Bronchial epithelial cell (primary cell): ENCODE measurements around the gene SLC17A8. TPM values are rescaled to one million over a fixed set of nuclear protein-coding genes. Genes with fewer than 3 reads are reported as not detected.
"Not testable (repeated sequence)": the region's sequence is repeated elsewhere in the genome, so short reads cannot be mapped to it uniquely, and the experiment has no call there.

Source experiments
- DNase-seq: peaks from one replicate; pipeline ENCODE4 v3.0.0-alpha.2; 2010; ENCODE audit warnings: low read depth
- FAIRE-seq: peaks from 2 replicates; lab custom pipeline; 2011; peaks lifted over from hg19 to GRCh38; lab: Jason Lieb, UNC
- H3K27me3 ChIP-seq: 2 replicates; pipeline ENCODE4 v1.5.1; 2011; ENCODE audit warnings: low read length; ENCODE audit not compliant: control insufficient read depth, insufficient read depth
- H3K36me3 ChIP-seq: 2 replicates; pipeline ENCODE4 v1.5.1; 2011; ENCODE audit warnings: low read length; ENCODE audit not compliant: control insufficient read depth, insufficient read depth
- H3K4me3 ChIP-seq: 2 replicates; pipeline ENCODE4 v1.5.1; 2011; ENCODE audit warnings: mild to moderate bottlenecking, low read depth, low read length, control low read depth
- total RNA-seq: library from RNA; depleted of rRNA; stranded (reverse); fragments of >200 nt; gene quantifications from 2 replicates; pipeline ENCODE4 v1.2.1, GENCODE V29; 2014
- TF ChIP-seq, protein P1 (sequence below): IDR thresholded peaks from 2 replicates; pipeline ENCODE4 v1.5.1; 2011; ENCODE audit warnings: mild to moderate bottlenecking, moderate library complexity, low read length, control low read depth, inconsistent platforms; ENCODE audit not compliant: insufficient read depth, severe bottlenecking

Gene SLC17A8
- total RNA-seq, 1 donor from 2014 or later, result not detected

DNA sequence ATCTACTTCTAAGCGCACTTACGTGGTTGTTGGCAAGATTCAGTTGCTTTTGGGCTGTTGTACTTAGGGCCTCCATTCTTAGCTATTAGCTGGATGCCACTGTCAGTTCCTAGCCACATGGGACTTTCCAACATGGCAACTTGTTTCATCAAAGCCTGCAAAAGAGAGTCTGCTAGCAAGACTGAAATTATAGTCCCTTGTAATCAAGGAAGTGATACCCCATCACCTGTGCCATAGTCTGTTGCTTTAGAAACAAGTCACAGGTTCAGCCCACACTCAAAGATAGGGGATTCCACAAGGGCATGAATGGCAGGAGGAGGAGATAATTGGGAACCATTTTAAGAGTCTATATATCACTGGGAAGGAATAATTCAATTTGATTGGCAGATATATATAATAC lies 27.1 kb upstream of the SLC17A8 start:
- Histone ChIP-seq H3K27me3 (no peaks in the 10 kb centered on the region), H3K36me3 (peaks cover 7% of the 10 kb centered on the region), H3K4me3 (no peak overlapping the region)
- DNase-seq, result no peak
- FAIRE-seq, result no peak
- TF ChIP-seq, protein P1, sequence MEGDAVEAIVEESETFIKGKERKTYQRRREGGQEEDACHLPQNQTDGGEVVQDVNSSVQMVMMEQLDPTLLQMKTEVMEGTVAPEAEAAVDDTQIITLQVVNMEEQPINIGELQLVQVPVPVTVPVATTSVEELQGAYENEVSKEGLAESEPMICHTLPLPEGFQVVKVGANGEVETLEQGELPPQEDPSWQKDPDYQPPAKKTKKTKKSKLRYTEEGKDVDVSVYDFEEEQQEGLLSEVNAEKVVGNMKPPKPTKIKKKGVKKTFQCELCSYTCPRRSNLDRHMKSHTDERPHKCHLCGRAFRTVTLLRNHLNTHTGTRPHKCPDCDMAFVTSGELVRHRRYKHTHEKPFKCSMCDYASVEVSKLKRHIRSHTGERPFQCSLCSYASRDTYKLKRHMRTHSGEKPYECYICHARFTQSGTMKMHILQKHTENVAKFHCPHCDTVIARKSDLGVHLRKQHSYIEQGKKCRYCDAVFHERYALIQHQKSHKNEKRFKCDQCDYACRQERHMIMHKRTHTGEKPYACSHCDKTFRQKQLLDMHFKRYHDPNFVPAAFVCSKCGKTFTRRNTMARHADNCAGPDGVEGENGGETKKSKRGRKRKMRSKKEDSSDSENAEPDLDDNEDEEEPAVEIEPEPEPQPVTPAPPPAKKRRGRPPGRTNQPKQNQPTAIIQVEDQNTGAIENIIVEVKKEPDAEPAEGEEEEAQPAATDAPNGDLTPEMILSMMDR, result no peak

DNA sequence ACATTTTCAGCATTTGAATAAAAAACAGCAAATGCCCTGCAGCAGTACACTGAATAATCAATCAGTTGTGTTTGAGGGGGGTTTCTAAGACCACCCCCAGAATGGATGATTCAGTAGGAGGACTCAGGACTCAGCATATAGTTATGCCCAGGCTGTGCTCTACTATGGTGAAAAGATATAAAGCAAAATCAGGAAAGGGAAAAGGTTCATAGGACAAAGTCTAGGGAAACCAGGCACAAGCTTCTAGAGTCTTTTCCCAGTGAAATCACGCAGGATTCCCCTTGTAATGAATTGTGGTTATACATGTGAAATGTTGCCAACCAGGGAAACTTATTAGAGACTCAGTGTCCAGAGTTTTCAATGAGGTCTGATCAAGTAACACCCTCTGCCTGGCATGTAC lies 25.0 kb upstream of the SLC17A8 start:
- Histone ChIP-seq H3K4me3 (no peak overlapping the region), H3K36me3 (peaks cover 9% of the 10 kb centered on the region), H3K27me3 (no peaks in the 10 kb centered on the region)
- DNase-seq, result no peak
- FAIRE-seq, result no peak
- TF ChIP-seq, protein P1, result no peak

DNA sequence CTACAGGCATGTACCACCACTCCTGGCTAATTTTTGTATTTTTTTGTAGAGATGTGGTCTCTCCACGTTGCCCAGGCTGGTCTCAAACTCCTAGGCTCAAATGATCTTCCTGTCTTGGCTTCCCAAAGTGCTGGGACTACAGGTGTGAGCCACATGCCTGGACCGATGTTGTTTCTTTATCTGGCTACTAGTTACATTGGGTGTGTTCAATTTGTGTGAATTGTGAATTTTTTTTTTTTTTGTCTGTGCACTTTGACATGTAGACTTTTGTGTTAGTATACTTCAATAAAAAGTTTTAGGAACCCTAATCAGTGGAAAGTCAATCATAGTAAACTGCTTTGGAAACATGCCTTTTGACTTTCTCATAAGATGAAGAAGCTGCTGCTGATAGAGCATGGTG lies 24.0 kb upstream of the SLC17A8 start:
- H3K4me3 ChIP-seq, result no peak overlapping the region
- TF ChIP-seq, protein P1, result no peak
- FAIRE-seq (no peak), DNase-seq (no peak)
- H3K27me3 ChIP-seq, result no peaks in the 10 kb centered on the region
- peaks cover 9% of the 10 kb centered on the region for H3K36me3 ChIP-seq

DNA sequence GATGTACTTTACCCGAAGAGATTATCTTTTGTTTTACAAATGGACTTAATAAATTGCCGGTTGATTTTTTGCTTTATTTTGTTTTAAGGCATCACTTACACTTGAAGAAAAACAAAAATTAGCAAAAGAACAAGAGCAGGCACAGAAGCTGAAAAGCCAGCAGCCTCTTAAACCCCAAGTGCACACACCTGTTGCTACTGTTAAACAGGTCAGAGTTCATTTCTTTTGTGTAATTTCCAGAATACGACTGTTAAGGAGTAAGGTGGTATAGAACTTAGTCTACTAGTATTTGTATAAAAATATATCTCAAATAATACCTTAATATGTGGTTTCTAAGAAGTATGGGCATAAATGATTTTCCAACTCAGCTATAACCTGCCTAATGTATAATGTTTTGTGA lies 19.6 kb upstream of the SLC17A8 start:
- DNase-seq (no peak), FAIRE-seq (no peak)
- TF ChIP-seq, protein P1, result no peak
- no peak overlapping the region for H3K4me3 ChIP-seq
- peaks cover 3% of the 10 kb centered on the region for H3K36me3 ChIP-seq
- H3K27me3 ChIP-seq, result no peaks in the 10 kb centered on the region

DNA sequence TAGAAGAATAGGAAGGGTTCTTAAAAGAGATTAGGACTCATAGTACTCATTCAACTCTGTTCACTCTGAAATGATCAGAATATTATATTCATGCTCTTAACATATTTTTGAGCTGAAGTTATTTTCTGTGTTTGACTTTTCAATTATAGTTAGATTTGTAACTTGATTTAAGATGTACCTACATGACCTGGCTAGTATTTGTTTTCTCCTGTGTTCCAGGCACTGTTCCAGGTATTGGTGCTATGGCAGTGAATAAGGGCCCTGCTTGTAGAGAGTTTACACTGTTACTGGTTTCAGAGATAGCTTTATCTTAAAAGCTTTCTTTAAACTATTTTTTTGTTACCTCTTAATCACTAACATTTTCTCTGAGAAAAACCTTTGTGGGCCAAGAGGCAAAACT lies 19.1 kb upstream of the SLC17A8 start:
- Histone ChIP-seq H3K27me3 (no peaks in the 10 kb centered on the region), H3K4me3 (no peak overlapping the region), H3K36me3 (peaks cover 3% of the 10 kb centered on the region)
- TF ChIP-seq, protein P1, result no peak
- FAIRE-seq, result no peak
- no peak for DNase-seq

DNA sequence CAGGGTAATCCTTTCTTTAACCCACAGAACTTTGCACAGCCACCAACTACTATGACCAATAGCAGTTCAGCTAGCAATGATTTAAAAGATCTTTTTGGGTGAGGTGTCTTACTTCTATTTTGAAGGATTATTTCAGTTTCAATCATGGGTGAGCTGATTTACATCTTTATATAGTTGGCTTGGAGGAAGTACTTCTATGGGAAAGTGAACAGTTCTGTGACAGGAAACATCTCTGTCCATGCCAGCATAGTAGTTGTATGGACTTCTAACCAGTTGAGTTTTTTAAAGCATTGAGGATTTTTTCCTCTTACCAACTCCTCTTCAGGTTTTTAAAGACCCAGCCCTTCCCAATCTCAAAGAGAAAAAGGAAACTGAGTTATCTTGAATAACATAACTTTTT lies 17.8 kb upstream of the SLC17A8 start:
- H3K36me3 ChIP-seq, result peaks cover 3% of the 10 kb centered on the region
- no peak overlapping the region for H3K4me3 ChIP-seq
- DNase-seq, result no peak
- H3K27me3 ChIP-seq, result no peaks in the 10 kb centered on the region
- no peak for FAIRE-seq
- TF ChIP-seq, protein P1, result no peak

DNA sequence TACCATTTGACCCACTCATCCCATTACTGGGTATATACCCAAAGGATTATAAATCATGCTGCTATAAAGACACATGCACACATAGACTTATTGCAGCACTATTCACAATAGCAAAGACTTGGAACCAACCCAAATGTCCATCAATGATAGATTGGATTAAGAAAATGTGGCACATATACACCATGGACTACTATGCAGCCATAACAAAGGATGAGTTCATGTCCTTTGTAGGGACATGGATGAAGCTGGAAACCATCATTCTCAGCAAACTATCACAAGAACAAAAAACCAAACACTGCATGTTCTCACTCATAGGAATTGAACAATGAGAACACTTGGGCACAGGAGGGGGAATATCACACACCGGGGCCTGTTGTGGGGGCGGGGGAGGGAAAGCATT lies 14.0 kb upstream of the SLC17A8 start:
- not testable (repeated sequence) for DNase-seq, H3K36me3 ChIP-seq, H3K27me3 ChIP-seq, FAIRE-seq, H3K4me3 ChIP-seq

DNA sequence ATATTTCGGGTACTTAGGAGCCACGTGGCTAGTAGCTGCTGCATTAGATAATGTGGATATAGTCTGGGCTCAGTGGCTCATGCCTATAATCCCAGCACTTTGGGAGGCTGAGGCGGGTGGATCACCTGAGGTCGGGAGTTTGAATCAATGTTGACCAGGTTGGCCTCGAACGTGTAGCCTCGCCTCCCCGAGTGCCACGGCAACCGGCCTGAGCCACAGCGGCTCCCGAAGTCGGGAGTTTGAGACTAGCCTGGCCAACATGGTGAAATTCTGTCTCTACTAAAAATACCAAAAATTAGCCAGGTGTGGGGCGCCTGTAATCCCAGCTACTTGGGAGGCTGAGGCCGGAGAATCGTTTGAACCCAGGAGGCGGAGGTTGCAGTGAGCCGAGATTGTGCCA lies 12.5 kb upstream of the SLC17A8 start:
- H3K4me3 ChIP-seq, H3K36me3 ChIP-seq, FAIRE-seq, H3K27me3 ChIP-seq, DNase-seq: not testable (repeated sequence)
